Right hindlimb (tissue), 1 donor: Measurements from ENCODE around the gene PDCD11.
A peak's percentile ranks its signal among the peaks of the same experiment; 100 is the strongest.
"Not testable (repeated sequence)": the region's sequence is repeated elsewhere in the genome, so short reads cannot be mapped to it uniquely, and the experiment has no call there.

Experiments used
- DNase-seq: peaks from one replicate; pipeline ENCODE4 v3.0.0-alpha.2; 2018

Gene PDCD11

GRCh38 chr10:103396067-103396788 lies at the start of gene PDCD11, which contains the start of gene ATP5MK:
PDCD11 (plus strand) TSS chr10:103396626; CDS start chr10:103398427, 1,801 bp downstream.
ATP5MK (minus strand) TSS chr10:103396475; CDS start chr10:103392457, 4,018 bp downstream.
- peak; percentile 98 for DNase-seq

GRCh38 chr10:103350175-103350516 lies 46.3 kb upstream of the PDCD11 start:
- DNase-seq = no peak

GRCh38 chr10:103350517-103351260 lies 45.7 kb upstream of the PDCD11 start, which contains the start of gene PCGF6:
PCGF6 (minus strand) TSS chr10:103351140; CDS start chr10:103351066, 74 bp downstream.
- DNase-seq = peak; percentile 93

GRCh38 chr10:103353281-103353680 lies 43.1 kb upstream of the PDCD11 start:
- DNase-seq = no peak

GRCh38 chr10:103354567-103354966 lies 41.9 kb upstream of the PDCD11 start:
- DNase-seq = not testable (repeated sequence)

GRCh38 chr10:103355906-103356599 lies 40.4 kb upstream of the PDCD11 start:
- DNase-seq = no peak

GRCh38 chr10:103359493-103359892 lies 36.9 kb upstream of the PDCD11 start:
- not testable (repeated sequence) for DNase-seq

GRCh38 chr10:103360791-103361190 lies 35.6 kb upstream of the PDCD11 start:
- DNase-seq = not testable (repeated sequence)

GRCh38 chr10:103367379-103367781 lies 29.0 kb upstream of the PDCD11 start:
- DNase-seq = no peak

- peak; percentile 95 for DNase-seq
Observed at GRCh38 chr10:103367782-103368518, 28.5 kb upstream of the PDCD11 start, which contains the start of gene TAF5. TAF5 (plus strand) TSS chr10:103367976; CDS start chr10:103367990, 14 bp downstream.

GRCh38 chr10:103373544-103373943 lies 22.9 kb upstream of the PDCD11 start:
- DNase-seq = no peak

- DNase-seq = no peak
Observed at GRCh38 chr10:103374263-103374662, 22.2 kb upstream of the PDCD11 start.

GRCh38 chr10:103382769-103383168 lies 13.7 kb upstream of the PDCD11 start:
- DNase-seq = no peak

- DNase-seq = no peak
Observed at GRCh38 chr10:103394180-103394579, 2.2 kb upstream of the PDCD11 start.

- DNase-seq = peak; percentile 34
Observed at GRCh38 chr10:103395754-103396066, 716 bp upstream of the PDCD11 start.

GRCh38 chr10:103396789-103397087 lies 312 bp downstream of the PDCD11 start:
- DNase-seq = no peak

- DNase-seq = no peak
Observed at GRCh38 chr10:103397191-103397825, 882 bp downstream of the PDCD11 start.

GRCh38 chr10:103413564-103413963 lies 17.1 kb downstream of the PDCD11 start:
- DNase-seq = no peak

- no peak for DNase-seq
Observed at GRCh38 chr10:103415581-103415980, 19.2 kb downstream of the PDCD11 start.

- DNase-seq = peak; percentile 71
Observed at GRCh38 chr10:103416436-103417147, 20.2 kb downstream of the PDCD11 start.

GRCh38 chr10:103417148-103417469 lies 20.7 kb downstream of the PDCD11 start:
- DNase-seq = not testable (repeated sequence)

- DNase-seq = no peak
Observed at GRCh38 chr10:103417601-103418000, 21.2 kb downstream of the PDCD11 start.
